SU-DHL-6 (cell line): ENCODE measurements around the gene NKX2-4.

Source experiments
- CTCF ChIP-seq: fragments of 200-600 bp; sonication (generic); IDR thresholded peaks from one replicate; pipeline ENCODE4 v1.5.1; 2017; ENCODE audit warnings: antibody characterized with exemption, mild to moderate bottlenecking, low read length, moderate library complexity; ENCODE audit not compliant: insufficient read depth, poor library complexity, severe bottlenecking
- EZH2phosphoT487 ChIP-seq: fragments of 200-600 bp; sonication (generic), shearing (Covaris generic); conservative IDR thresholded peaks from 2 replicates; pipeline ENCODE4 v1.6.1; 2018; ENCODE audit warnings: mild to moderate bottlenecking, antibody characterized with exemption, low read length, moderate library complexity, mixed read lengths

DNA sequence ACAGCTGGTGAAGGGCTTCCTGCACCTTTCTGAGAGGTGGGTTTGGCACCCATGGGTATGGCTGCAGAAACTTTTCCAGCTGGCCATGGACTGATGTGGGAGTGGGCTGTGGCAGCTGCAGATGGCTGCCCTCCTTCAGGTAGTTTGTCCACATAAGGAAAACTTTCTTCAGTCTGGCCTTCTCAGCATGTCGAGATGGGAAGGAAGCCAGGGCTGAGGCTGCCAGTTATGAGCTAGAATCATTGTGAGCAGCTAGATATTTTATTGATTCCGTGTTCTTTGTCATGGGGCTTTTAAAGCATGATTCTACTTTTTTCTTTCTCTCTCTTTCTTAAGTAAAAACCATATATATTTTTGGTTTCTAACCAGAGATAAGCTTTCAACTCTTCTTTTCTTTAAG lies 16.6 kb downstream of the NKX2-4 start:
- no peak for TF ChIP-seq EZH2phosphoT487
- TF ChIP-seq CTCF, result no peak
